Measurements from ENCODE around the gene AJM1. TPM values are rescaled to one million over a fixed set of nuclear protein-coding genes. Genes with fewer than 3 reads are reported as not detected.
"Not testable (repeated sequence)": the region's sequence is repeated elsewhere in the genome, so short reads cannot be mapped to it uniquely, and the experiment has no call there.

AJM1 gene
- total RNA-seq, 2 experiments from 2014 or later, result 5.3 to 5.6 TPM

- ChIA-PET CTCF (no interaction called here), POLR2A (no interaction called here)
- H3K4me1 Mint-ChIP-seq (ENCODE audit: low read depth), result peaks cover 5% of the 10 kb centered on the region
- no peak for ATAC-seq
- H3K27me3 Mint-ChIP-seq (ENCODE audit: low read depth), result no peaks in the 10 kb centered on the region
- no peaks in the 10 kb centered on the region for H3K9me3 Mint-ChIP-seq (ENCODE audit: insufficient read depth)
- H3K4me3 Mint-ChIP-seq, result no peak overlapping the region
- no peak for DNase-seq
- H3K27ac Mint-ChIP-seq, result no peak overlapping the region
- peaks cover 12% of the 10 kb centered on the region for H3K36me3 Mint-ChIP-seq (ENCODE audit: low read depth)
These were observed 5.0 kb upstream of the AJM1 start for GRCh38 chr9:136837146-136837855.

- H3K4me1 Mint-ChIP-seq (ENCODE audit: low read depth), result not testable (repeated sequence)
These were observed 4.4 kb upstream of the AJM1 start for GRCh38 chr9:136837856-136838277.

GRCh38 chr9:136838314-136839228 lies 3.7 kb upstream of the AJM1 start:
- Mint-ChIP-seq H3K4me1 (ENCODE audit: low read depth) (peaks cover 11% of the 10 kb centered on the region), H3K36me3 (ENCODE audit: low read depth) (peaks cover 10% of the 10 kb centered on the region), H3K4me3 (no peak overlapping the region), H3K9me3 (ENCODE audit: insufficient read depth) (no peaks in the 10 kb centered on the region), H3K27me3 (ENCODE audit: low read depth) (no peaks in the 10 kb centered on the region), H3K27ac (no peak overlapping the region)
- DNase-seq, result no peak
- ATAC-seq, result no peak
- POLR2A ChIA-PET, result no interaction called here
- CTCF ChIA-PET, result no interaction called here

More at GRCh38 chr9:136837856-136838277, 4.4 kb upstream of the AJM1 start:
- H3K36me3 Mint-ChIP-seq (ENCODE audit: low read depth), result peaks cover 10% of the 10 kb centered on the region
- H3K9me3 Mint-ChIP-seq (ENCODE audit: insufficient read depth); ATAC-seq; POLR2A ChIA-PET; DNase-seq; H3K27me3 Mint-ChIP-seq (ENCODE audit: low read depth); H3K27ac Mint-ChIP-seq; H3K4me3 Mint-ChIP-seq; CTCF ChIA-PET: not testable (repeated sequence)

GRCh38 chr9:136839229-136840139 lies 2.8 kb upstream of the AJM1 start:
- Mint-ChIP-seq H3K4me1 (ENCODE audit: low read depth) (peaks cover 13% of the 10 kb centered on the region), H3K27me3 (ENCODE audit: low read depth) (no peaks in the 10 kb centered on the region), H3K36me3 (ENCODE audit: low read depth) (peaks cover 8% of the 10 kb centered on the region), H3K9me3 (ENCODE audit: insufficient read depth) (no peaks in the 10 kb centered on the region), H3K27ac (no peak overlapping the region), H3K4me3 (no peak overlapping the region)
- CTCF ChIA-PET, result no interaction called here
- DNase-seq, result no peak
- no peak for ATAC-seq
- POLR2A ChIA-PET, result no interaction called here

- no peak for DNase-seq
- H3K9me3 Mint-ChIP-seq (ENCODE audit: insufficient read depth), result no peaks in the 10 kb centered on the region
- H3K4me1 Mint-ChIP-seq (ENCODE audit: low read depth), result peaks cover 13% of the 10 kb centered on the region
- CTCF ChIA-PET, result no interaction called here
- POLR2A ChIA-PET, result no interaction called here
- peaks cover 10% of the 10 kb centered on the region for H3K36me3 Mint-ChIP-seq (ENCODE audit: low read depth)
- ATAC-seq, result no peak
- H3K4me3 Mint-ChIP-seq, result no peak overlapping the region
- H3K27me3 Mint-ChIP-seq (ENCODE audit: low read depth), result no peaks in the 10 kb centered on the region
- no peak overlapping the region for H3K27ac Mint-ChIP-seq
These were observed 2.0 kb upstream of the AJM1 start for GRCh38 chr9:136840140-136840876.

- ChIA-PET POLR2A (no interaction called here), CTCF (interaction anchor here (1.0 to 4.9 kb wide), 7 partner anchors 18 to 194 kb away, joined by 3 to 37 read pairs (median 6); partner anchors contain the start of genes ABCA2 and RABL6)
- Mint-ChIP-seq H3K27me3 (ENCODE audit: low read depth) (no peaks in the 10 kb centered on the region), H3K36me3 (ENCODE audit: low read depth) (peaks cover 11% of the 10 kb centered on the region), H3K9me3 (ENCODE audit: insufficient read depth) (no peaks in the 10 kb centered on the region), H3K27ac (peak overlapping the region; percentile 52), H3K4me3 (no peak overlapping the region), H3K4me1 (ENCODE audit: low read depth) (peaks cover 13% of the 10 kb centered on the region)
- ATAC-seq (no peak), DNase-seq (no peak)
These were observed 1.2 kb upstream of the AJM1 start for GRCh38 chr9:136840877-136841645.

- not testable (repeated sequence) for H3K9me3 Mint-ChIP-seq (ENCODE audit: insufficient read depth); DNase-seq; H3K27me3 Mint-ChIP-seq (ENCODE audit: low read depth); ATAC-seq
- ChIA-PET CTCF (interaction anchor here (0.6 to 4.9 kb wide), 39 partner anchors 14 to 432 kb away, joined by 3 to 37 read pairs (median 4); partner anchors contain the start of genes ABCA2, C8G, CLIC3 and FBXW5), POLR2A (interaction anchor here (1.1 kb wide), 1 partner anchor 29 kb away, joined by 4 read pairs; no protein-coding TSS in a partner anchor)
- Mint-ChIP-seq H3K4me1 (ENCODE audit: low read depth) (peaks cover 16% of the 10 kb centered on the region), H3K4me3 (peak overlapping the region; percentile 78), H3K36me3 (ENCODE audit: low read depth) (peaks cover 14% of the 10 kb centered on the region), H3K27ac (peak overlapping the region; percentile 52)
These were observed 465 bp upstream of the AJM1 start for GRCh38 chr9:136841646-136842379.

GRCh38 chr9:136843159-136843800 lies 1.0 kb downstream of the AJM1 start:
- ChIA-PET POLR2A (interaction anchor here (0.7 kb wide), 1 partner anchor 35 kb away, joined by 3 read pairs; no protein-coding TSS in a partner anchor), CTCF (interaction anchor here (0.8 to 4.9 kb wide), 25 partner anchors 9 to 286 kb away, joined by 3 to 37 read pairs (median 5); partner anchors contain the start of genes ABCA2, C8G, FBXW5 and FUT7)
- H3K9me3 Mint-ChIP-seq (ENCODE audit: insufficient read depth); H3K27ac Mint-ChIP-seq; DNase-seq; ATAC-seq: not testable (repeated sequence)
- peak overlapping the region; percentile 56 for H3K4me3 Mint-ChIP-seq
- H3K27me3 Mint-ChIP-seq (ENCODE audit: low read depth), result peaks cover 13% of the 10 kb centered on the region
- peaks cover 23% of the 10 kb centered on the region for H3K4me1 Mint-ChIP-seq (ENCODE audit: low read depth)
- H3K36me3 Mint-ChIP-seq (ENCODE audit: low read depth), result peaks cover 17% of the 10 kb centered on the region

GRCh38 chr9:136843801-136844740 lies 1.8 kb downstream of the AJM1 start:
- CTCF ChIA-PET, result interaction anchor here (1.1 to 4.9 kb wide), 6 partner anchors 19 to 191 kb away, joined by 3 to 37 read pairs (median 7); partner anchors contain the start of gene TRAF2
- not testable (repeated sequence) for H3K9me3 Mint-ChIP-seq (ENCODE audit: insufficient read depth); H3K27ac Mint-ChIP-seq; ATAC-seq
- H3K4me1 Mint-ChIP-seq (ENCODE audit: low read depth), result peaks cover 25% of the 10 kb centered on the region
- peaks cover 15% of the 10 kb centered on the region for H3K36me3 Mint-ChIP-seq (ENCODE audit: low read depth)
- H3K27me3 Mint-ChIP-seq (ENCODE audit: low read depth), result peaks cover 13% of the 10 kb centered on the region
- POLR2A ChIA-PET, result interaction anchor here (0.7 to 1.2 kb wide), 2 partner anchors 35 to 43 kb away, joined by 3 read pairs; no protein-coding TSS in a partner anchor
- peak; percentile 67 for DNase-seq
- H3K4me3 Mint-ChIP-seq, result peak overlapping the region; percentile 56
